GM18907 (cell line): ENCODE results near the gene MEN1.

Source experiments
- ATAC-seq: cut with Tn5 transposase; IDR thresholded peaks from one replicate; pipeline ENCODE4 v1.9.1; 2021; ENCODE audit warnings: mild to moderate bottlenecking, moderate library complexity; ENCODE audit not compliant: unreplicated experiment

Gene MEN1

GRCh38 chr11:64788321-64789215 is 21.8 kb downstream of the MEN1 start:
- ATAC-seq = no peak

- no peak for ATAC-seq
Measured at GRCh38 chr11:64787526-64788320, 22.6 kb downstream of the MEN1 start.

GRCh38 chr11:64786308-64786707 is 24.0 kb downstream of the MEN1 start:
- no peak for ATAC-seq

GRCh38 chr11:64784813-64785581 is 25.4 kb downstream of the MEN1 start:
- ATAC-seq = no peak

GRCh38 chr11:64778473-64779298 is 31.7 kb downstream of the MEN1 start, which contains the start of gene SF1:
Gene SF1 (minus strand): TSS chr11:64778542. CDS start chr11:64778392, 150 bp downstream.
- ATAC-seq = peak; percentile 84

- peak; percentile 31 for ATAC-seq
Measured at GRCh38 chr11:64778223-64778472, 32.2 kb downstream of the MEN1 start.

- ATAC-seq = peak; percentile 20
Measured at GRCh38 chr11:64777449-64778222, 32.7 kb downstream of the MEN1 start.

- ATAC-seq = no peak
Measured at GRCh38 chr11:64776875-64777274, 33.5 kb downstream of the MEN1 start.

GRCh38 chr11:64776425-64776824 is 33.9 kb downstream of the MEN1 start:
- no peak for ATAC-seq

- ATAC-seq = no peak
Measured at GRCh38 chr11:64774144-64774543, 36.2 kb downstream of the MEN1 start.

GRCh38 chr11:64772303-64773018 is 37.9 kb downstream of the MEN1 start:
- ATAC-seq = peak; percentile 32

- no peak for ATAC-seq
Measured at GRCh38 chr11:64771861-64772260, 38.5 kb downstream of the MEN1 start.

GRCh38 chr11:64770120-64770519 is 40.2 kb downstream of the MEN1 start:
- no peak for ATAC-seq

- ATAC-seq = no peak
Measured at GRCh38 chr11:64769283-64769682, 41.1 kb downstream of the MEN1 start.

GRCh38 chr11:64768300-64768694 is 42.1 kb downstream of the MEN1 start:
- ATAC-seq = no peak

GRCh38 chr11:64767344-64768299 is 42.7 kb downstream of the MEN1 start:
- no peak for ATAC-seq

GRCh38 chr11:64766881-64767280 is 43.5 kb downstream of the MEN1 start:
- no peak for ATAC-seq
